Choroid plexus epithelial cell (primary cell): ENCODE measurements around the gene CCT6B.

Experiments used
- DNase-seq: peaks from one replicate; pipeline ENCODE4 v3.0.0-alpha.2; 2010; ENCODE audit warnings: low read depth
- H3K4me3 ChIP-seq: 2 replicates; pipeline ENCODE4 v1.5.1; 2011; ENCODE audit warnings: low read depth, mild to moderate bottlenecking, control low read depth, low read length, moderate library complexity
- CTCF ChIP-seq: conservative IDR thresholded peaks from 2 replicates; pipeline ENCODE4 v1.5.1; 2011; ENCODE audit warnings: low read depth, mild to moderate bottlenecking, control low read depth, inconsistent platforms, low read length, moderate library complexity

The CCT6B gene

GRCh38 chr17:34991606-34992005, 30.3 kb upstream of the CCT6B start:
- no peak for TF ChIP-seq CTCF
- no peak for DNase-seq

GRCh38 chr17:34990921-34991365, 29.7 kb upstream of the CCT6B start:
- no peak for TF ChIP-seq CTCF
- DNase-seq: peak; percentile 34
- no peak overlapping the region for H3K4me3 ChIP-seq

More at GRCh38 chr17:34991606-34992005, 30.3 kb upstream of the CCT6B start:
- H3K4me3 ChIP-seq: no peak overlapping the region

- no peak overlapping the region for H3K4me3 ChIP-seq
- TF ChIP-seq CTCF: no peak
- no peak for DNase-seq
Measured at GRCh38 chr17:34989473-34989872, 28.2 kb upstream of the CCT6B start.

- no peak for DNase-seq
- no peak overlapping the region for H3K4me3 ChIP-seq
- TF ChIP-seq CTCF: no peak
Measured at GRCh38 chr17:34988644-34989043, 27.4 kb upstream of the CCT6B start.

- DNase-seq: no peak
- no peak overlapping the region for H3K4me3 ChIP-seq
- TF ChIP-seq CTCF: no peak
Measured at GRCh38 chr17:34987232-34987631, 26.0 kb upstream of the CCT6B start.

- H3K4me3 ChIP-seq: peak overlapping the region; percentile 79
- peak; percentile 33 for DNase-seq
Measured at GRCh38 chr17:34981538-34982241, 20.4 kb upstream of the CCT6B start.

More at GRCh38 chr17:34981538-34982241, 20.4 kb upstream of the CCT6B start:
- TF ChIP-seq CTCF: no peak
